Type B pancreatic cell (in vitro differentiated cells): ENCODE data around the gene ADCY7. TPM values are rescaled to one million over a fixed set of nuclear protein-coding genes. Genes with fewer than 3 reads are reported as not detected.
"Not testable (repeated sequence)": the region's sequence is repeated elsewhere in the genome, so short reads cannot be mapped to it uniquely, and the experiment has no call there.

Experiments used
- DNase-seq: peaks from one replicate; pipeline ENCODE4 v3.0.0; 2021; ENCODE audit warnings: mixed read lengths; ENCODE audit not compliant: unreplicated experiment; ENCODE audit errors: extremely low spot score
- H3K27ac Mint-ChIP-seq: 2 replicates; pipeline ENCODE4 v1.8.0; 2021; ENCODE audit warnings: mild to moderate bottlenecking, mixed read lengths
- H3K27me3 Mint-ChIP-seq: 2 replicates; pipeline ENCODE4 v1.8.0; 2021; ENCODE audit warnings: mixed read lengths
- H3K36me3 Mint-ChIP-seq: 2 replicates; pipeline ENCODE4 v1.8.0; 2021; ENCODE audit warnings: mixed read lengths
- H3K4me1 Mint-ChIP-seq: one replicate; pipeline ENCODE4 v1.8.0; 2021; ENCODE audit warnings: mixed read lengths; ENCODE audit not compliant: unreplicated experiment
- H3K4me3 Mint-ChIP-seq: 2 replicates; pipeline ENCODE4 v1.8.0; 2021; ENCODE audit warnings: mild to moderate bottlenecking, mixed read lengths
- H3K9me3 Mint-ChIP-seq: 2 replicates; pipeline ENCODE4 v1.8.0; 2021; ENCODE audit warnings: mixed read lengths
- CTCF ChIP-seq: fragments of 200-600 bp; sonication (generic); conservative IDR thresholded peaks from 2 replicates; pipeline ENCODE4 v1.5.0; 2021; ENCODE audit warnings: antibody characterized with exemption, mild to moderate bottlenecking
- total RNA-seq: library from RNA; stranded (reverse); gene quantifications from 2 replicates; pipeline ENCODE4 v1.2.1, GENCODE V29; 2021; ENCODE audit warnings: low replicate concordance

The ADCY7 gene
- total RNA-seq, 1 donor from 2014 or later = 16.8 TPM

- Mint-ChIP-seq H3K27me3 (no peaks in the 10 kb centered on the region), H3K36me3 (peaks cover 46% of the 10 kb centered on the region), H3K4me3 (no peak overlapping the region), H3K9me3 (no peaks in the 10 kb centered on the region), H3K27ac (no peak overlapping the region), H3K4me1 (no peaks in the 10 kb centered on the region)
- DNase-seq = no peak
- no peak for TF ChIP-seq CTCF
These were observed 69.0 kb downstream of the ADCY7 start for GRCh38 chr16:50335196-50335958.

- no peak overlapping the region for H3K27ac Mint-ChIP-seq
- TF ChIP-seq CTCF = no peak
- H3K27me3 Mint-ChIP-seq = no peaks in the 10 kb centered on the region
- DNase-seq = no peak
- H3K36me3 Mint-ChIP-seq = peaks cover 46% of the 10 kb centered on the region
- H3K4me3 Mint-ChIP-seq = no peak overlapping the region
- no peaks in the 10 kb centered on the region for H3K9me3 Mint-ChIP-seq
- no peaks in the 10 kb centered on the region for H3K4me1 Mint-ChIP-seq
These were observed 70.5 kb downstream of the ADCY7 start for GRCh38 chr16:50336884-50337283.

- TF ChIP-seq CTCF = no peak
- no peaks in the 10 kb centered on the region for H3K4me1 Mint-ChIP-seq
- peaks cover 40% of the 10 kb centered on the region for H3K36me3 Mint-ChIP-seq
- no peak overlapping the region for H3K27ac Mint-ChIP-seq
- H3K9me3 Mint-ChIP-seq = no peaks in the 10 kb centered on the region
- no peaks in the 10 kb centered on the region for H3K27me3 Mint-ChIP-seq
- no peak overlapping the region for H3K4me3 Mint-ChIP-seq
- DNase-seq = no peak
These were observed 72.2 kb downstream of the ADCY7 start for GRCh38 chr16:50338371-50339231.

GRCh38 chr16:50340578-50340977, 74.2 kb downstream of the ADCY7 start:
- Mint-ChIP-seq H3K36me3 (peaks cover 38% of the 10 kb centered on the region), H3K27me3 (no peaks in the 10 kb centered on the region), H3K4me1 (no peaks in the 10 kb centered on the region), H3K9me3 (no peaks in the 10 kb centered on the region), H3K4me3 (no peak overlapping the region), H3K27ac (no peak overlapping the region)
- TF ChIP-seq CTCF = no peak
- no peak for DNase-seq

- peaks cover 51% of the 10 kb centered on the region for H3K36me3 Mint-ChIP-seq
- H3K4me3 Mint-ChIP-seq, DNase-seq, H3K27me3 Mint-ChIP-seq, H3K27ac Mint-ChIP-seq, H3K9me3 Mint-ChIP-seq, H3K4me1 Mint-ChIP-seq: not testable (repeated sequence)
These were observed 77.2 kb downstream of the ADCY7 start for GRCh38 chr16:50343566-50343965.

GRCh38 chr16:50345210-50345609, 78.9 kb downstream of the ADCY7 start:
- not testable (repeated sequence) for DNase-seq, H3K4me3 Mint-ChIP-seq, H3K4me1 Mint-ChIP-seq, H3K27ac Mint-ChIP-seq, H3K27me3 Mint-ChIP-seq, H3K9me3 Mint-ChIP-seq
- H3K36me3 Mint-ChIP-seq = peaks cover 62% of the 10 kb centered on the region
